Right lobe of liver (tissue), 6 donors: Measurements from ENCODE around the gene MYOCOS. TPM values are rescaled to one million over a fixed set of nuclear protein-coding genes. Genes with fewer than 3 reads are reported as not detected.
"Not testable (repeated sequence)": the region's sequence is repeated elsewhere in the genome, so short reads cannot be mapped to it uniquely, and the experiment has no call there.

Source experiments
- ATAC-seq, 4 donors: fragments of 200-7000 bp; cut with Tn5 transposase; one replicate each; pipeline ENCODE4 v1.9.1; 2020; ENCODE audit warnings: mild to moderate bottlenecking in 4 of 4, moderate library complexity in 4 of 4
- DNase-seq, 3 donors: peaks; one replicate each; pipeline ENCODE4 v3.0.0-alpha.2; 2020
- H3K27ac ChIP-seq, 3 donors: fragments of 200-600 bp; one replicate each; pipeline ENCODE4 v1.8.0; 2022
- H3K27me3 ChIP-seq, 2 donors: fragments of 200-600 bp; one replicate each; pipeline ENCODE4 v1.8.0; 2022
- H3K36me3 ChIP-seq, 4 donors: fragments of 200-600 bp; sonication (generic) in 1 of 4; one replicate each; pipeline versions ENCODE4 v1.5.1 to v1.8.0; 2017 to 2022; ENCODE audit warnings: control low read depth in 1 of 4
- H3K4me1 ChIP-seq, 4 donors: fragments of 200-600 bp; sonication (generic) in 1 of 4; one replicate each; pipeline versions ENCODE4 v1.5.1 to v1.8.0; 2017 to 2022; ENCODE audit warnings: control low read depth in 1 of 4
- H3K4me3 ChIP-seq, 3 donors: fragments of 200-600 bp; one replicate each; pipeline ENCODE4 v1.8.0; 2022
- H3K9me3 ChIP-seq, 4 donors: fragments of 200-600 bp; sonication (generic) in 1 of 4; one replicate each; pipeline versions ENCODE4 v1.5.1 to v1.8.0; 2017 to 2022; ENCODE audit warnings: control low read depth in 1 of 4
- CTCF ChIP-seq, 4 donors: fragments of 200-600 bp in 3 of 4; fragments of 450-650 bp in 1 of 4; IDR thresholded peaks; one replicate each; pipeline versions ENCODE4 v1.5.1 to v1.8.0; 2016 to 2022; ENCODE audit warnings: antibody characterized with exemption in 4 of 4, mild to moderate bottlenecking in 2 of 4
- POLR2A ChIP-seq: fragments of 450-650 bp; IDR thresholded peaks from one replicate; pipeline ENCODE4 v1.6.1; 2017; ENCODE audit warnings: antibody characterized with exemption, mild to moderate bottlenecking
- WGBS: methylation state at CpG from one replicate; pipeline ENCODE4 v1.1.6; 2018; ENCODE audit warnings: low coverage, low lambda C conversion rate; ENCODE audit not compliant: insufficient coverage; ENCODE audit errors: missing lambda C conversion rate; 5-methylcytosine and 5-hydroxymethylcytosine counted together
- intact Hi-C, 2 donors: fragments of 100-400 bp; cut with DNase I; formaldehyde crosslinking; loops; one replicate each; pipeline versions ENCODE4 v1.11.2 to v1.14.1; 2022
- total RNA-seq, 6 experiments: library from RNA; depleted of rRNA in 2 of 6; stranded (reverse); fragments of >200 nt in 2 of 6; fragmentation: NEBNext Ultra II Directional in 3 of 6; extraction: Animal tissue kit (Norgen Biotek cat#: 25700) in 3 of 6; gene quantifications; one replicate each; pipeline versions ENCODE4 v1.1.0 to v1.2.4, GENCODE V29; 2016 to 2023
- donor health status: DM: no; HTN: yes; CAD: no.
- donor health status: DM: no; HTN: no; CAD: no.
- donor health status: DM: no; HTN: no; CAD: no.
- donor health status: DM: no; HTN: yes; CAD: no.
- donor health status: DM: no; HTN: yes; CAD: no.

The MYOCOS gene
- total RNA-seq, 6 experiments from 2014 or later = not detected

- intact Hi-C loops = no loop called here
- no peak overlapping the region for H3K4me3 ChIP-seq
These were observed 8.8 kb upstream of the MYOCOS start for GRCh38 chr1:171613282-171613681.

DNA sequence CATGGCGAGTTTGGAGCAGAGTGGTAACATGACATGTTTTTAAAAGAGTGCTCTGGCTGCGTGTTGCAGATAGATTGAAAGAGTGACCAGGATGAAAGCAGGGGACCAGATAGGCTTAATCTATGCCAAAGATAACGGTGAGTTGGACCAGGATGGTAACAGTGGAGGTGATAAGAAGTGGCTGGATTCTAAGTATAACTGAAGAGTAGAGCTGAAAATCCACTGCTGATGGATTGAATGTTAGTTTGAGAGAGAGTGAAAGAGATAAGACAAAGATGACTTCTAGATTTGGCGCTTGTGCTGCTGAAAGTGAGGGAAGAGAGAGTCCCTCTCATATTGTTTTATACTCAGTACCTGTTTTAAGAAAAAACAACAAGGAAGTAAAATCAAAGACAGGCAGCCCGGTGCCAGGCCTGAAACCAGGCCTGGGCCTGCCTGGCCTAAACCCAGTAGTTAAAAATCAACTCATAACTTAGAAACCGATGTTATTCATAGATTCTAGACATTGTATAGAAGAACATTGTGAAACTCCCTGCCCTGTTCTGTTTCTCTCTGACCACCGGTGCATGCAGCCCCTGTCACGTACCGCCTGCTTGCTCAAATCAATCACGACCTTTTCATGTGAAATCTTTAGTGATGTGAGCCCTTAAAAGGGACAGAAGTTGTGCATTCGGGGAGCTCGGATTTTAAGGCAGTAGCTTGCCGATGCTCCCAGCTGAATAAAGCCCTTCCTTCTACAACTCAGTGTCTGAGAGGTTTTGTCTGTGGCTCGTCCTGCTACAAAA lies 6.7 kb upstream of the MYOCOS start:
- H3K27ac ChIP-seq, ATAC-seq, H3K4me3 ChIP-seq, H3K9me3 ChIP-seq, H3K36me3 ChIP-seq, H3K4me1 ChIP-seq, DNase-seq, intact Hi-C loops, H3K27me3 ChIP-seq: not testable (repeated sequence)
- WGBS = 68% methylated on average over 9 of the region's 14 CpGs

More at GRCh38 chr1:171613282-171613681, 8.8 kb upstream of the MYOCOS start:
- Histone ChIP-seq H3K4me1 (no peaks in the 10 kb centered on the region), H3K27ac (no peak overlapping the region), H3K27me3 (no peaks in the 10 kb centered on the region), H3K36me3 (no peaks in the 10 kb centered on the region), H3K9me3 (no peaks in the 10 kb centered on the region)
- no peak for TF ChIP-seq CTCF (IDR thresholded peaks at IDR 0.05)
- TF ChIP-seq POLR2A = no peak
- DNase-seq = no peak
- WGBS = 71% methylated on average over 1 of the region's 1 CpG
- ATAC-seq = no peak

- H3K4me3 ChIP-seq = no peak overlapping the region
- no peaks in the 10 kb centered on the region for H3K27me3 ChIP-seq
These were observed 5.5 kb upstream of the MYOCOS start for GRCh38 chr1:171616586-171616985.

DNA sequence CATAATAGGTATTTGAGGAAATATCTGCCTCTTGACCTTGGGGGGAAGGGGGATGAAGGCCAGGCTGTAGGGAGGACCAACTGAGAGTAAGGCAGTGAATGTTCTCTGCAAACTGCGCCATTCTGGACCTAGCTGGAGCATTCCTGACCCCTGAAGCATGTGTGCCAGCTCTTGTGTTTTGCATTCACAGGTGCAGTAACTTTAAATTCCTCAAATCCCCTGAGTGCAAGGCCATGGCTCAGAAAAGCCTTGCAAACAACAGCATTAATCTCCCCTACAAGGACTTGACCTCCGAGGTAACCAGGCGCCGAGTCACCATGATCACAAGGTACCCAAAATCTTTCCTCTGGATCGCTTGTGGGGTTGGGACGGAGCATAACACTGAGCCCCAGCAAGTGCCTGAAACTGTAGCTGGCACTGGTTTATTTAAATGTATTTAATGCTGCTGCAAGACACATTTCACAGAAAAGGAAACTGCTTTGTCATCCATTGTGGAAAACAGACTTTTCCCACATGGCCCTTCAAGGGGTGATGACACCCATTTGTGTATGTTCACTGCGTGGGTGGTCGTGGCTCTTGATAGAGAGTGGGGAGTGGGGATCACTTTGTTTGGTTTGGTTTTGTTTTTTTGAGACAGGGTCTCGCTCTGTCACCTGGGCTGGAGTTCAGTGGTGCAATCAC lies 1.7 kb downstream of the MYOCOS start:
- H3K27ac ChIP-seq = no peak overlapping the region
- no peaks in the 10 kb centered on the region for H3K36me3 ChIP-seq
- H3K9me3 ChIP-seq = no peaks in the 10 kb centered on the region
- ATAC-seq (no peak), DNase-seq (no peak)
- no peak for TF ChIP-seq CTCF (IDR thresholded peaks at IDR 0.05)
- no peak for TF ChIP-seq POLR2A
- no peaks in the 10 kb centered on the region for H3K4me1 ChIP-seq
- 72% methylated on average over 5 of the region's 9 CpGs for WGBS
- intact Hi-C loops = no loop called here
- H3K27me3 ChIP-seq = no peaks in the 10 kb centered on the region
- H3K4me3 ChIP-seq = no peak overlapping the region

More at GRCh38 chr1:171616586-171616985, 5.5 kb upstream of the MYOCOS start:
- TF ChIP-seq CTCF (IDR thresholded peaks at IDR 0.05) (no peak), POLR2A (no peak)
- DNase-seq (no peak), ATAC-seq (no peak)
- no peaks in the 10 kb centered on the region for H3K4me1 ChIP-seq
- intact Hi-C loops = no loop called here
- H3K27ac ChIP-seq = no peak overlapping the region
- WGBS = 73% methylated on average over 1 of the region's 2 CpGs
- H3K36me3 ChIP-seq = no peaks in the 10 kb centered on the region
- H3K9me3 ChIP-seq = no peaks in the 10 kb centered on the region

DNA sequence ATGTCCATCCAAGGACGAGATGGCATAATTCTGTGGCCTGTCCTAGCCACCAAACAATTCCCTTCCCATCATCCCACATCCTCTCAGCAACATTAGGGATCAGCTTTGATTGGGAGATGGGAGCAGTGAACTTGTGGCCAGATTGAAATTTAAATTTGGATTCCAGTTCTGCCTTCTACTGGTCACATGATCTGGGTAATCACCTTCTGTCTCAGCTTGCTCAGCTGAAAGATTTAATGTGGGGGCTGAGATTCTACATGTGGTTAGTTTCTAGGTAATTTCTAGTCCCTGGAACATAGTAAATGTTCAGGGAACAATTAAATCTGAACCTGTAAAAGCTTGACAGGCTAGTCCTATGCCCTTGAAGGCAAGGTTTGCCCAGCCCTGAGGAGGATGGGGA lies 3.2 kb downstream of the MYOCOS start:
- Histone ChIP-seq H3K4me1 (no peaks in the 10 kb centered on the region), H3K27ac (no peak overlapping the region), H3K27me3 (no peaks in the 10 kb centered on the region), H3K9me3 (no peaks in the 10 kb centered on the region), H3K4me3 (no peak overlapping the region), H3K36me3 (no peaks in the 10 kb centered on the region)
- intact Hi-C loops = no loop called here
- TF ChIP-seq POLR2A = no peak
- no peak for TF ChIP-seq CTCF (IDR thresholded peaks at IDR 0.05)
- DNase-seq (no peak), ATAC-seq (no peak)
- 60% methylated on average over 1 of the region's 1 CpG for whole genome bisulfite sequencing
